ENCODE results near the gene RASGRP1. TPM values are rescaled to one million over a fixed set of nuclear protein-coding genes. Genes with fewer than 3 reads are reported as not detected.

The RASGRP1 gene
- total and polyA plus RNA-seq, 9 donors = 0.31 to 0.85 (median 0.41) TPM

- Histone ChIP-seq H3K36me3 (ENCODE audit: control insufficient read depth, insufficient read depth, low read length) (peaks cover 2% of the 10 kb centered on the region), H3K4me3 (ENCODE audit: low read length) (peak within 1 kb of the TSS; percentile 72), H3K27ac (ENCODE audit: low read length) (peak within 1 kb of the TSS; percentile 95), H3K27me3 (ENCODE audit: control insufficient read depth, insufficient read depth, low read length) (no peaks in the 10 kb centered on the region), H3K9me3 (replicated peaks; ENCODE audit: control insufficient read depth, low read depth, low read length) (no peaks in the 10 kb centered on the region), H3K4me1 (ENCODE audit: control insufficient read depth, insufficient read depth, low read length) (peaks cover 3% of the 10 kb centered on the region)
- peak; percentile 97 for DNase-seq
- 1% methylated on average over 33 of the region's 49 CpGs for WGBS (ENCODE audit: insufficient coverage)
Observed at GRCh38 chr15:38453971-38454695, 110.5 kb downstream of the RASGRP1 start, which contains the start of gene FAM98B. FAM98B (plus strand) TSS chr15:38454127; CDS start chr15:38454162, 35 bp downstream.

DNA sequence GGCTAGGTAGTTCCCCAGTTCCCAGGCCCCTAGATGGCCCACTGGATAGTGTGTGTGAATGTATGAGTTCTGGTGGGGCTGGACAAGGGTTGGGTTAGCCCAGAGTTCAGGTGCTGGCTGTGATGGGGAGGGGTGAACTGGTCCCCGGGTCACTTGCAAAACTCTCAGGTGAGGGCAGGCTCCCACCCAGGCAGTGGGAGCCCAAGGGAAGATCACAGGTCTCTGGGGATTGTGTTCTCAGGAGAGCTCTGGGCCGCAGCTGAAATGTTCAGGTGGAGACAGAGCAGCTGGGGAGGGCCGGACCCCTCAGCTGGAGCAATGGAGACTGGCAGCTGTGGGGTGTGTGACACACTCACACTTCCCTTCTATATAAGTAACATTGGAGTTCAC is 123.5 kb downstream of the RASGRP1 start:
- Histone ChIP-seq H3K4me3 (ENCODE audit: low read length) (no peak overlapping the region), H3K36me3 (ENCODE audit: control insufficient read depth, insufficient read depth, low read length) (no peaks in the 10 kb centered on the region), H3K9me3 (replicated peaks; ENCODE audit: control insufficient read depth, low read depth, low read length) (no peaks in the 10 kb centered on the region), H3K27me3 (ENCODE audit: control insufficient read depth, insufficient read depth, low read length) (no peaks in the 10 kb centered on the region), H3K4me1 (ENCODE audit: control insufficient read depth, insufficient read depth, low read length) (peaks cover 3% of the 10 kb centered on the region), H3K27ac (ENCODE audit: low read length) (no peak overlapping the region)
- DNase-seq = no peak
- WGBS (ENCODE audit: insufficient coverage) = 71% methylated on average over 1 of the region's 3 CpGs

GRCh38 chr15:38440353-38441129 is 124.1 kb downstream of the RASGRP1 start:
- Histone ChIP-seq H3K27ac (ENCODE audit: low read length) (no peak overlapping the region), H3K9me3 (replicated peaks; ENCODE audit: control insufficient read depth, low read depth, low read length) (no peaks in the 10 kb centered on the region), H3K36me3 (ENCODE audit: control insufficient read depth, insufficient read depth, low read length) (no peaks in the 10 kb centered on the region), H3K4me1 (ENCODE audit: control insufficient read depth, insufficient read depth, low read length) (peaks cover 3% of the 10 kb centered on the region), H3K27me3 (ENCODE audit: control insufficient read depth, insufficient read depth, low read length) (no peaks in the 10 kb centered on the region), H3K4me3 (ENCODE audit: low read length) (no peak overlapping the region)
- DNase-seq = peak; percentile 61
- WGBS (ENCODE audit: insufficient coverage) = 19% methylated on average over 8 of the region's 9 CpGs

Other genes with a start within 250 kb of the RASGRP1 start
- 6.5 TPM for gene FAM98B, start 110.7 kb downstream of the RASGRP1 start, total RNA-seq
- 10 to 100 TPM; 26.5 to 33.6 (median 28.6) TPM for gene FAM98B, start 110.7 kb downstream of the RASGRP1 start, polyA plus RNA-seq (ENCODE audit: insufficient read depth in 1 of 8, insufficient read length in 8 of 8, low replicate concordance in 1 of 8)

Data from muscle of leg (tissue), 11 donors.